GM21526 (cell line): ENCODE data around the gene TRIM28.

ENCODE experiments used
- ATAC-seq: cut with Tn5 transposase; IDR thresholded peaks from one replicate; pipeline ENCODE4 v1.9.1; 2021; ENCODE audit warnings: moderate library complexity; ENCODE audit not compliant: unreplicated experiment, low FRiP score

The TRIM28 gene

GRCh38 chr19:58558623-58559274 lies 14.9 kb downstream of the TRIM28 start:
- ATAC-seq: peak; percentile 42

- no peak for ATAC-seq
These were observed 15.6 kb downstream of the TRIM28 start for GRCh38 chr19:58559275-58560006.

- ATAC-seq: no peak
These were observed 16.4 kb downstream of the TRIM28 start for GRCh38 chr19:58560007-58560887.

GRCh38 chr19:58560921-58561320 lies 17.1 kb downstream of the TRIM28 start:
- ATAC-seq: no peak

GRCh38 chr19:58561373-58562121 lies 17.7 kb downstream of the TRIM28 start:
- no peak for ATAC-seq

GRCh38 chr19:58562122-58563033 lies 18.5 kb downstream of the TRIM28 start:
- no peak for ATAC-seq

GRCh38 chr19:58563034-58563573 lies 19.2 kb downstream of the TRIM28 start:
- no peak for ATAC-seq

GRCh38 chr19:58563823-58564222 lies 20.0 kb downstream of the TRIM28 start:
- ATAC-seq: no peak

- no peak for ATAC-seq
These were observed 23.1 kb downstream of the TRIM28 start for GRCh38 chr19:58566989-58567388.

GRCh38 chr19:58568453-58569130 lies 24.7 kb downstream of the TRIM28 start:
- ATAC-seq: no peak

- no peak for ATAC-seq
These were observed 25.5 kb downstream of the TRIM28 start for GRCh38 chr19:58569191-58569942.

- no peak for ATAC-seq
These were observed 26.2 kb downstream of the TRIM28 start for GRCh38 chr19:58569943-58570670.

- no peak for ATAC-seq
These were observed 27.1 kb downstream of the TRIM28 start for GRCh38 chr19:58570770-58571574.

GRCh38 chr19:58571575-58571947 lies 27.7 kb downstream of the TRIM28 start:
- ATAC-seq: no peak

- ATAC-seq: no peak
These were observed 28.4 kb downstream of the TRIM28 start for GRCh38 chr19:58572026-58572817.
